Ovary (tissue), 9 donors: ENCODE data around the gene SPATA6L. TPM values are rescaled to one million over a fixed set of nuclear protein-coding genes. Genes with fewer than 3 reads are reported as not detected.

Source experiments
- DNase-seq, 5 donors: peaks; one replicate each; pipeline ENCODE4 v3.0.0-alpha.2; 2019 to 2020
- H3K27ac ChIP-seq, 2 donors: fragments of 200-600 bp; one replicate each; pipeline versions ENCODE4 v1.5.1 to v1.8.0; 2019 to 2022
- H3K27me3 ChIP-seq: fragments of 200-600 bp; one replicate; pipeline ENCODE4 v1.8.0; 2022
- H3K36me3 ChIP-seq: fragments of 200-600 bp; sonication (generic); one replicate; pipeline ENCODE4 v1.5.1; 2019
- H3K4me1 ChIP-seq: one replicate; pipeline ENCODE4 v1.8.1; 2013; ENCODE audit warnings: mild to moderate bottlenecking, moderate library complexity; ENCODE audit not compliant: insufficient read depth
- H3K4me3 ChIP-seq: fragments of 200-600 bp; sonication (generic); one replicate; pipeline ENCODE4 v1.5.1; 2017
- H3K9me3 ChIP-seq, 2 donors: fragments of 200-600 bp in 1 of 2; sonication (generic) in 1 of 2; one replicate each; pipeline versions ENCODE4 v1.5.1 to v1.8.1; 2013 to 2019; ENCODE audit warnings: mild to moderate bottlenecking in 1 of 2, moderate library complexity in 1 of 2
- EP300 ChIP-seq: sonication (generic); formaldehyde crosslinking; IDR thresholded peaks from one replicate; pipeline ENCODE4 v1.6.1; 2017; ENCODE audit warnings: antibody characterized with exemption
- POLR2A ChIP-seq: fragments of 450-650 bp; IDR thresholded peaks from one replicate; pipeline ENCODE4 v1.6.1; 2017; ENCODE audit warnings: antibody characterized with exemption, mild to moderate bottlenecking, moderate library complexity
- WGBS, 3 donors: extraction: QIAGEN DNeasy Blood & Tissue Kit in 1 of 3; methylation state at CpG; one replicate each; pipeline versions ENCODE4 v1.1.5 to v1.1.7; 2013 to 2017; 5-methylcytosine and 5-hydroxymethylcytosine counted together
- intact Hi-C, 4 donors: fragments of 100-400 bp; cut with DNase I; formaldehyde crosslinking; loops; one replicate each; pipeline versions ENCODE4 v1.11.0 to v1.15.1; 2022 to 2023
- polyA plus RNA-seq, 2 donors: library from polyadenylated mRNA; stranded (reverse); fragments of 200-250 nt in 1 of 2; fragments of 350-450 nt in 1 of 2; fragmentation: Illumina TruSeq in 1 of 2; extraction: RNeasy Lipid Tissue Mini Kit (QIAGEN cat#74804) in 1 of 2; gene quantifications; one replicate each; pipeline ENCODE4 v1.2.3, GENCODE V29; 2013 to 2014
- total RNA-seq, 7 donors: library from RNA; depleted of rRNA in 2 of 7; stranded (reverse); fragments of >200 nt in 2 of 7; fragmentation: NEBNext Ultra II Directional in 3 of 7; extraction: Animal tissue kit (Norgen Biotek cat#: 25700) in 3 of 7; gene quantifications; one replicate each; pipeline versions ENCODE4 v1.1.0 to v1.2.4, GENCODE V29; 2016 to 2023
- TF ChIP-seq, protein P1 (sequence below), 3 donors: fragments of 450-650 bp in 2 of 3; fragments of 200-600 bp in 1 of 3; IDR thresholded peaks; one replicate each; pipeline versions ENCODE4 v1.5.1 to v1.8.0; 2016 to 2022; ENCODE audit warnings: antibody characterized with exemption in 3 of 3, mild to moderate bottlenecking in 1 of 3
- donor health status: DM: no; HTN: no; CAD: no; lungs with moderate emphysema.
- donor health status: DM: no; HTN: no; CAD: no.
- donor health status: Bipolar disorder and iron deficiency.
- donor health status: DM: yes; HTN: yes; CAD: no.
- donor health status: DM: no; HTN: no; CAD: no.
- donor health status: DM: yes; HTN: yes; CAD: no.

The SPATA6L gene
- total and polyA plus RNA-seq, 9 donors: 0.69 to 25.0 (median 2.1) TPM

DNA sequence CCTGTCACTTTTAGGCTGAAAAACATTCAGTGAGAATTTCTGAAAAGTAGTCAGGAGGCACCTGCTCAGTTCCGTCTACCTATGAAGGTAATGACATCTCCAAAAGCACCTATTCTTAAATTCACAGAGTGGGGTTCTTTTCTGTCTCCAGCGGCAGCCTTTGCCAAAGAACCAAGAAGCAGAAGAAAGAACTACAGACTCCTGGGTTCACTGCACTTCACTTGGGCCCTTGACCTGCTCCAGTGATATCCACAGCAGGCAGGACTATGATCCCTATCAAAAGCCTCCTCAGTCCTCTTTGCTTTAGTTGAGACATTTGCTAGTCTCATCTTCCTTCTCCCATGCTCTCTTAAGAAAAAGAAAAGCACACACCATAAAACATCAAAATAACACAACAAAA, 23.9 kb downstream of the SPATA6L start:
- Histone ChIP-seq H3K9me3 (no peaks in the 10 kb centered on the region), H3K4me1 (no peaks in the 10 kb centered on the region), H3K4me3 (no peak overlapping the region), H3K27me3 (no peaks in the 10 kb centered on the region), H3K27ac (no peak overlapping the region), H3K36me3 (no peaks in the 10 kb centered on the region)
- DNase-seq: no peak
- TF ChIP-seq EP300: no peak
- TF ChIP-seq, protein P1, sequence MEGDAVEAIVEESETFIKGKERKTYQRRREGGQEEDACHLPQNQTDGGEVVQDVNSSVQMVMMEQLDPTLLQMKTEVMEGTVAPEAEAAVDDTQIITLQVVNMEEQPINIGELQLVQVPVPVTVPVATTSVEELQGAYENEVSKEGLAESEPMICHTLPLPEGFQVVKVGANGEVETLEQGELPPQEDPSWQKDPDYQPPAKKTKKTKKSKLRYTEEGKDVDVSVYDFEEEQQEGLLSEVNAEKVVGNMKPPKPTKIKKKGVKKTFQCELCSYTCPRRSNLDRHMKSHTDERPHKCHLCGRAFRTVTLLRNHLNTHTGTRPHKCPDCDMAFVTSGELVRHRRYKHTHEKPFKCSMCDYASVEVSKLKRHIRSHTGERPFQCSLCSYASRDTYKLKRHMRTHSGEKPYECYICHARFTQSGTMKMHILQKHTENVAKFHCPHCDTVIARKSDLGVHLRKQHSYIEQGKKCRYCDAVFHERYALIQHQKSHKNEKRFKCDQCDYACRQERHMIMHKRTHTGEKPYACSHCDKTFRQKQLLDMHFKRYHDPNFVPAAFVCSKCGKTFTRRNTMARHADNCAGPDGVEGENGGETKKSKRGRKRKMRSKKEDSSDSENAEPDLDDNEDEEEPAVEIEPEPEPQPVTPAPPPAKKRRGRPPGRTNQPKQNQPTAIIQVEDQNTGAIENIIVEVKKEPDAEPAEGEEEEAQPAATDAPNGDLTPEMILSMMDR (IDR thresholded peaks at IDR 0.05): no peak
- TF ChIP-seq POLR2A: no peak
- WGBS, 3 donors: 88 to 90% (median 90%) methylated on average over 2 of the region's 2 CpGs
- intact Hi-C loops: no loop called here

DNA sequence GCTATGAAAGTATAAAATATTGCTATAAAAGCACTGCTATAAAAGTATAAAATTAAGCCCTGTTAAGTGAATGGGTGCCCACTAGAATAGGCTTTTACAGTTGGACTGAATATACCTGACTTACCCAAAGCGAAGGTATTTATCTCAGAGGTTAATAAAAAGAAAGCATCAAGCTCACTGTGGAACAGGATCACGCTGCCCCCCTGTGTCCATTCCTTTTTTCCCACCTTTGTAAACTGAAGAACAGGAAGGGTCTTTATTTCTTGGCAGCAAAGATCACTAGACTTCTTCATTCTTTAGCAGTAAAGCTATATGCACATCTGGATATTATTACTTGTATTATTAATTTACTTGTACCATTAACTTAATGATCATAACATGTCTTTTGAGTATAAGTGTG, 26.3 kb downstream of the SPATA6L start:
- Histone ChIP-seq H3K4me1 (no peaks in the 10 kb centered on the region), H3K4me3 (no peak overlapping the region), H3K27ac (no peak overlapping the region), H3K36me3 (no peaks in the 10 kb centered on the region), H3K27me3 (no peaks in the 10 kb centered on the region), H3K9me3 (no peaks in the 10 kb centered on the region)
- no peak for DNase-seq
- WGBS, 3 donors: 37 to 46% (median 40%) methylated on average over 2 of the region's 2 CpGs
- TF ChIP-seq, protein P1 (IDR thresholded peaks at IDR 0.05): peak in 1 of 3 donors; percentile 10
- TF ChIP-seq EP300: no peak
- intact Hi-C loops: no loop called here

- intact Hi-C loops: no loop called here
Observed at GRCh38 chr9:4639420-4639819, 26.9 kb downstream of the SPATA6L start.

DNA sequence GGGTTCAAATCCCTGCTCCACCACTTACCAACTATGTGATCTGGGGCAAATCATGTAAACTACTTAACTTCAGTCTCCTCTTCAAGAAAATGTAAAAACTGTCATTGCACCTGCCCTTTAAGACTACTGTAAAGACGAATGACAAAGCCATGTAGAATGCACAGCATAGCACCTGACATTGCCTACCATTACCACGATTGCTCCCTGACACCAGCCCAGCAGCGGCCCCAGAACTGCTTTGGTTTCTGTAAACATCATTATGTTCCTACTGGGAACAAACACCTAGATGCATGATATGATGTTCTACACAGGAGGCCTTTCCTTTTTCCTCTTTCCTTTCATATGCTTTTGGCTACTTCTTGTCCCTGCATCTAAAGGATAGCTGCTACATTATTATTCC, 27.3 kb downstream of the SPATA6L start:
- TF ChIP-seq, protein P1 (IDR thresholded peaks at IDR 0.05): no peak
- TF ChIP-seq EP300 (no peak), POLR2A (no peak)
- WGBS, 3 donors: 71 to 83% (median 76%) methylated on average over 3 of the region's 3 CpGs
- intact Hi-C loops: no loop called here
- Histone ChIP-seq H3K4me1 (no peaks in the 10 kb centered on the region), H3K27ac (no peak overlapping the region), H3K36me3 (no peaks in the 10 kb centered on the region), H3K27me3 (no peaks in the 10 kb centered on the region), H3K4me3 (no peak overlapping the region), H3K9me3 (no peaks in the 10 kb centered on the region)
- no peak for DNase-seq

More at GRCh38 chr9:4639420-4639819, 26.9 kb downstream of the SPATA6L start:
- Histone ChIP-seq H3K4me1 (no peaks in the 10 kb centered on the region), H3K4me3 (no peak overlapping the region), H3K9me3 (no peaks in the 10 kb centered on the region), H3K36me3 (no peaks in the 10 kb centered on the region), H3K27ac (no peak overlapping the region), H3K27me3 (no peaks in the 10 kb centered on the region)
- TF ChIP-seq EP300 (no peak), POLR2A (no peak)
- TF ChIP-seq, protein P1 (IDR thresholded peaks at IDR 0.05): no peak
- WGBS, 3 donors: 32 to 36% (median 32%) methylated on average over 2 of the region's 2 CpGs
- no peak for DNase-seq

GRCh38 chr9:4630836-4631235, 35.4 kb downstream of the SPATA6L start:
- Histone ChIP-seq H3K36me3 (no peaks in the 10 kb centered on the region), H3K27me3 (no peaks in the 10 kb centered on the region), H3K4me3 (no peak overlapping the region), H3K27ac (no peak overlapping the region), H3K4me1 (no peaks in the 10 kb centered on the region), H3K9me3 (no peaks in the 10 kb centered on the region)
- intact Hi-C loops: no loop called here
- TF ChIP-seq EP300 (no peak), POLR2A (no peak)
- TF ChIP-seq, protein P1 (IDR thresholded peaks at IDR 0.05): no peak
- no peak for DNase-seq
- 38 to 44% (median 39%) methylated on average over 2 of the region's 2 CpGs for WGBS, 3 donors
